HG03280 (cell line): ENCODE measurements around the gene NODAL.

Experiments used
- ATAC-seq: cut with Tn5 transposase; IDR thresholded peaks from one replicate; pipeline ENCODE4 v1.9.1; 2021; ENCODE audit warnings: mild to moderate bottlenecking, moderate library complexity; ENCODE audit not compliant: unreplicated experiment

Gene NODAL

DNA sequence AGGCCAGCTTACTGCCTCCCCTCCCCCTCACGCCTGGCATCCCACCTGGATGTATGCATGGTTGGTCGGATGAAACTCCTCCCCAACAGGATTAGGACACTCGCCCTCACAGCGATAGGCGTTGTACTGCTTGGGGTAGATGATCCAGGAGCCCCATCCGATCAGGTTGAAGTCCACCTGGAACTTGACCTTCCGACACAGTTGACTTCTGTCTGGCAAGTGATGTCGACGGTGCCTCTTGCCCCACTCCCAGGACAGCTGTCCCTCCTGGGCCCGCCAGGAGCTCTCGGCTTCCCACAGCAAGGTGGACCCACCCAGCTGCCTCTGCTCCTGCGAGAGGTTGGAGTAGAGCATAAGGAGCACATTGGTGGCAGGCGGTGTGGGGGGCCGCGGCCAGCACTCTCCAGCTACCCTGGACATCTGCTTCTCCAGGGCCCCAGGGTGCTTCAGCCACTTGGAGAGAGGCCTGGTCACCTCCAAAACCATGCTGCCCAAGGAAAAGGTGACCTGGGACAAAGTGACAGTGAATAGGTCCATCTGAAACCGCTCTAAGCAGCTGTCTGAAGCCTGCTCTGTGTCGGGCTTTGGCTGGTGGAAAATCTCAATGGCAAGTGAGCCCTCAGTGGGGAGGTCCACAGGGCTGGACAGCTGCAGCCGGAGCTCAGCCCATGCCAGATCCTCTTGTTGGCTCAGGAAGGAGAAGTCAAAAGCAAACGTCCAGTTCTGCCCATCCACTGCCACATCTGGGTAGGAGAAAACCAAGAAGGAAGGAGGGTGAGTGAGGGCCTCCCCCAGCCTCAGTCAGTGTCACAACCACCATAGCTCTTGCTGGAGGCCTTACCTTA lies 6.0 kb downstream of the NODAL start:
- ATAC-seq = no peak

DNA sequence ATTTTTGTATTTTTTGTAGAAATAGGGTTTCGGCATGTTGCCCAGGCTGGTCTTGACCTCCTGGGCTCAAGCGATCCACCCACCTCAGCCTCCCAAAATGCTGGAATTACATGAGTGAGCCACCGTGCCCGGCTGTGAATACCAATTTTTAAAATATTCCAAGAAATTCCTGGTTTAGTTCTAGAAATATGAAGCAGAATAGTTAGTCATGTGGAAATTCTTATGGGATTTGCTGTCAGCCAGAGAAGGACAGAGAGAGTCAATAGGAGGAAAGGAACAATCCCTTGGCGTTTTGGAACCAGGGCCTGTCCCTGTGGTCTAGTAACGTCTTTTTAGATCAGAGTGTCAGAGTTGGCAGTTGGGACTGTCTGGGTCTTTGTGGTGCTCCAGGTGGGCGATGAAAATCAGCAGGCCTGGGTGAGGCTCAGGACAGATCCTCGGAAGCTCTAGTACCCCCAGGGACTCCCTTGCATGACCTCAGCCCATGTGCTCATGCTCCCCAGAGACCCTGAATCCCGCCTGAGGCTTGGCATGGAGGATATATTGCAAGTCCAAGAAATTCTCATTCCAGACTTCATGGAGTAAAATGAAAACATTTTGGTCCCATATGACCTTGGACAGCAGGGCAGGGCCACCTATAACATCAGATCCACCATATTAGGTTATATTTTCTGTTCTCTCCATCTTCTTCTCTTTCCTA lies 7.8 kb downstream of the NODAL start:
- ATAC-seq = no peak

GRCh38 chr10:70432561-70433263 lies 8.8 kb downstream of the NODAL start:
- ATAC-seq = no peak

DNA sequence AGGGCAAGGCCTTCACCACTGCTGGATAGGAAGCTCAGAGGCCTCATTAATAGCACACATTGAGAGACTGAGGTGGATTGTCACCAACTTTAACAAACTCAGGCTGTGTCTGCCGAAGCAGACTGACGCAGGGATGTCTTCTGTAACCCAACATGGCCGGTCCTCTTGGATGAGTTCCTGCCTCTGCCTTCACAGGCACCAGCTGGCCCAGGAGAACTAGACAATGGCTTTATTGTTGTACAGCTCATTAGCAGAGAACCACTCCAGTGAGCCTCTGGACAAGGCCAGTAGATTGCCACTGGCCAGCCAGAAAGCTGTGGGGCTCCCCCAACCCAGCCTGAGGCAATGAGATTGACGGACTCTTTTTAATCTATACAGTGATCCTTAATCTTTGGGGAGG lies 9.4 kb downstream of the NODAL start:
- ATAC-seq = no peak

- ATAC-seq = no peak
These were observed 10.7 kb downstream of the NODAL start for GRCh38 chr10:70430493-70431445.

DNA sequence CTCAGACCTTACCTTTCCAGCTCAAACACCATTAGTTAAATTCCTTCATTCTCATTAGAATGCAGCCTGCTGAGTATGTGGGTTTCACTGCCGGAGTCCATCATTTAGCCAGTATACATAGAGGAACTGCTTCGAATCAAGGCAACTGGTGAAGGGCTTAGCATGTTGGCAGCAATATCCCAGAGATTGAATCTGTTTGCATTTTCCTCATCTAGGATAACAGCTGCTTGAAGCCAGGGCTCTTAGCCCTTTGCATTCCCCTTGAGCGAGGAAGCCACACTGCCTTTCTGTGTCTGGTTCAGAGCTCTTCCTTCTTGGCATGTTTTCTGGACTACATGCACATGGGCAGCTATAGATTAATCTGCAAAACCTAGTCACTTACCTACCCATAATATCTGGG lies 14.7 kb downstream of the NODAL start:
- no peak for ATAC-seq

- no peak for ATAC-seq
These were observed 16.4 kb downstream of the NODAL start for GRCh38 chr10:70425096-70425495.

DNA sequence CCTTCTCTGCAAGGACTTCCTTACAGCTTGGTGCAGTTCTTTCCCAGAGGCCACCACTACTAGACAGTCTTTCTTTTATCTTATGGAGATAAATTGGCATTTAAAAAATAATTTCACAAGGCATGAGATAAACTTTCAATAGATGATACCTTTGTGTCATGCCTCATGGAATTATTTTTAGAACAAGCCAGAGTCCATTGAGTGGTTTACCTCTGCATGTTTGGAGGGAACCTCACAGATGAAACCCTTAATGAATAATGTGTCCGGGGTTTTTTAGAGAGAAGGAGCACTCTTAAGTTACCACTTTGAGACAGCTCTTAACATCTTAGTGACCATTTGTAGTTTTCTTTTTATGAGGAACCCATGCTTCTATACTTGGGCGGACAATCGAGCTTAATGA lies 17.2 kb downstream of the NODAL start:
- no peak for ATAC-seq

DNA sequence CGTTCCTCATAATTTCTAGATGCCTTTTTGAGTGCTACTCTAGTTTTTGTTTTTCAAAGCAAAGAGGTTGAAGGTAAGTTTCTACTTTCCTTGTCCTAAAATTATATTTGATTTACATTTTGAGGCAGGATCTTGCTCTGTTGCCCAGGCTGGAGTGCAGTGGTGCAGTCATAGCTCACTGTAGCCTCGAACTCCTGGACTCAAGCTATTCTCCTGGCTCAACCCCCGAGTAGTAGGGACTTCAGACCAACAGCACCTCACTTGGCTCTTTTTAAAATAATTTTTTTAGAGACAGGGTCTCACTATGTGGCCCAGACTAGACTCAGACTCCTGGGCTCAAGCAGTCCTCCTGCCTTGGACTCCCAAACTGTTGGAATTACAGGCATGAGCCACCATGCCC lies 22.8 kb downstream of the NODAL start:
- no peak for ATAC-seq

DNA sequence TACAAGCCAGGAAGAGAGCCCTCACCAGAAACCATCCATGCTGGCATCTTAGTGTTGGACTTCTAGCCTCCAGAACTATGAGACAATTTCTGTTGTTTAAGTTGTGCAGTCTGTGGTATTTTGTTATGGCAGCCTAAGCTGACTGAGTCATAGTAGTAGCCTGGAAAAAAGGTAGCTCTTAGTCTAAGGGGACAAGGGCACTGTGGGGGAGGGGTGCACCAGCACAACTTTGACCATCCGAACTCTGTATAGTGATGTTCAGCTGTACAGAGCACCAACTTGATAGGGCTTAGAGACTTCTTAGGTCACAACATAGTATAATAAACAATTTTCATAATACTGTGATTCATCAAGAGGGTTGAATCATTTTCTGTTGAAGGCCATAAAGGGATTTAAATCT lies 23.3 kb downstream of the NODAL start:
- no peak for ATAC-seq

GRCh38 chr10:70417568-70417967 lies 23.9 kb downstream of the NODAL start:
- no peak for ATAC-seq

DNA sequence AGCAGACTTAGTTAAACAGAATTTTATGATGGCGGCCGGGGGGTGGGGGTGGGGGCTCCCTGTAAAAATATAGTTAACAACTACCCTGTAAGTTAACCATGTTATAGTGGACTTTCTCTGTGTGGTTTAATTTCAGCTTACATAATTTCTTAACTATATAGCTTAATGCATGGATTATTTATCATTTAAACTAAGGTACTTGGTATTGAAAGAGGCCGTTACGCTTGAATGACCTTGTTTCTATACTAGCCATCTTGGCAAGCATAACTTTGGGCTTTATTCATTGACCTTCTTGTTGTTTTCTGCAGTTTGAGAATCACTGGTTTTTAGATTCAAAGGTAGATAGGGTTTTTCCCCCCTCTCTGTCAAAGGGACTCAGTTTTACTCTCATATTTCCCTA lies 29.1 kb downstream of the NODAL start:
- ATAC-seq = no peak

DNA sequence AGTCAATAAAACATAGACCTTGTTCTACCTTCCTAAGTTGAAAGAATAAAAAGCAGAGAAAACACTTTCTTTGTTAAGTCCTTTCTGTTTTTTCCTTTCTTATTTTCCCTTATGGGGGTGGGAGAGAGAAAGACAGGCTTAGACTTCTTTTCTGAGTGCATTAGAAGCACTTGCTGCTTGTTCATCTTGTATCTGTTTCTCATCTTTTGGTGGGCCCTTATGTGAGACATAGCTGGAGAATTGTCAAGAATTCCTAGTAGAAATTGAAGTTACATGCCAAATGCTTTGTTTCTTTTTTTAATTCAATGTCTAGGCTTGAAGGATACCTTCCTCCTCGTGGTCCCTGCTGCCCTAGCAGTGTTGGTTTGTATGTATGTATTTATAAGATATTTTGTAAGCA lies 30.9 kb downstream of the NODAL start:
- ATAC-seq = no peak

GRCh38 chr10:70409772-70410171 lies 31.7 kb downstream of the NODAL start:
- ATAC-seq = no peak

- ATAC-seq = no peak
These were observed 36.2 kb downstream of the NODAL start for GRCh38 chr10:70405037-70405824.

GRCh38 chr10:70404787-70405036 lies 36.8 kb downstream of the NODAL start:
- ATAC-seq = no peak

- peak; percentile 94 for ATAC-seq
These were observed 37.3 kb downstream of the NODAL start, which contains the start of gene EIF4EBP2 for GRCh38 chr10:70404036-70404786. TSS of gene EIF4EBP2 (plus strand) at chr10:70404145. CDS start at chr10:70404402, 257 bp downstream.

DNA sequence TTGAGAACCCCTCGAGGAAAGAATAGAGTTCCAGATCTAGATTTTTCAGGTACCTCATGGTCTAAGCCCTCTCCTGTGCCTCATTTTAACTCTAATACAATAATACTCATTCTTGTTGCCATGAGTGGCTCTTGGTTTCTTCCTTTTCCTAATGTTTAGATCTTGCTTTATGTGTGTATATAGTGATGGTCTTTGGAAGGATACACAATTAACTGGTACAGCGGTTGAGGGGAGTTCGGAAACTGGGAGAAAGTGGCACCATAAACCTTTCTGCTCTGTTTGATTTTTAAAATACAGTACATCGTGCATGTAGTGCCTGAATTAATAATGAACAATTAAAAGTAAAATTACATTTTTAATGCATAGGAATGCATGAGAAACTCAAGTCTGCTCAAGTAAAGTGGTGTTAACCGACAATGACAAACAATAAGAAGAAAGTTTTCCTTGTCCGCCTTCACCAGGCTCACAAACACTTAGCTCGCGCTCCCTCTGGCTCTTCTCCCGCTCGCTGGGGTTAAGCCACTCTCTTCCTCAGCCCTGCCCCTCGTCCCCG lies 37.9 kb downstream of the NODAL start:
- ATAC-seq = no peak

DNA sequence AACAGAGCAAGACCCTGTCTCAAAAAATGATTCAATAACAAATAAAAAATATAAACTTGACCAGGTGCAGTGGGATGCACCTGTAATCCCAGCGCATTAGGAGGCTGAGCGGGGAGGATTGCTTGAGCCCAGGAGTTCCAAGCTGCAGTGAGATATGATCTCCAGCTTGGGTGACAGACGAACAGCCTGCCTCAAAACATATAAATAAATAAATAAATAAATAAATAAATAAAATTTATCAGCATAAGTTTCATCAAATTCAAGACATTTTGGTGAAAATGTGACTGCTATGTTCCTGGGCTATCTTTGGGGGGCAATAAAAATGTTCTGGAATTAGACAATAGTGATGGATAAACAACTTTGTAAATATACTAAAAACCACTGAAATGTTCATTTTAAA lies 42.3 kb downstream of the NODAL start:
- no peak for ATAC-seq
